SJCRH30 (cell line): ENCODE data around the gene FIGLA. TPM values are rescaled to one million over a fixed set of nuclear protein-coding genes. Genes with fewer than 3 reads are reported as not detected.

ENCODE experiments used
- DNase-seq, 2 experiments: peaks; one replicate each; pipeline ENCODE4 v3.0.0-alpha.2; 2015 to 2020
- H3K27ac ChIP-seq: fragments of 250-450 bp; sonication (Bioruptor Pico); 2 replicates; pipeline ENCODE4 v1.5.1; 2020; ENCODE audit warnings: mild to moderate bottlenecking, moderate library complexity
- H3K27me3 ChIP-seq: fragments of 250-450 bp; sonication (Bioruptor Pico); 2 replicates; pipeline ENCODE4 v1.5.1; 2020; ENCODE audit warnings: mild to moderate bottlenecking, moderate library complexity
- H3K36me3 ChIP-seq: fragments of 250-450 bp; sonication (Bioruptor Pico); 2 replicates; pipeline ENCODE4 v1.5.1; 2020; ENCODE audit warnings: mild to moderate bottlenecking, moderate library complexity
- H3K4me1 ChIP-seq: fragments of 250-450 bp; sonication (Bioruptor Pico); 2 replicates; pipeline ENCODE4 v1.5.1; 2020; ENCODE audit warnings: mild to moderate bottlenecking, moderate library complexity
- H3K4me3 ChIP-seq: fragments of 250-450 bp; sonication (Bioruptor Pico); 2 replicates; pipeline ENCODE4 v1.5.1; 2020; ENCODE audit warnings: mild to moderate bottlenecking, moderate library complexity
- H3K9me3 ChIP-seq: fragments of 250-450 bp; sonication (Bioruptor Pico); replicated peaks from 2 replicates; pipeline ENCODE4 v1.5.1; 2020; ENCODE audit warnings: mild to moderate bottlenecking, moderate library complexity
- total RNA-seq: library from RNA; depleted of rRNA; stranded (reverse); fragments of >200 nt; shearing (Covaris generic); gene quantifications from 2 replicates; pipeline ENCODE4 v1.2.3, GENCODE V29; 2014

Gene FIGLA
- total RNA-seq, 1 experiment from 2014 or later, result not detected

DNA sequence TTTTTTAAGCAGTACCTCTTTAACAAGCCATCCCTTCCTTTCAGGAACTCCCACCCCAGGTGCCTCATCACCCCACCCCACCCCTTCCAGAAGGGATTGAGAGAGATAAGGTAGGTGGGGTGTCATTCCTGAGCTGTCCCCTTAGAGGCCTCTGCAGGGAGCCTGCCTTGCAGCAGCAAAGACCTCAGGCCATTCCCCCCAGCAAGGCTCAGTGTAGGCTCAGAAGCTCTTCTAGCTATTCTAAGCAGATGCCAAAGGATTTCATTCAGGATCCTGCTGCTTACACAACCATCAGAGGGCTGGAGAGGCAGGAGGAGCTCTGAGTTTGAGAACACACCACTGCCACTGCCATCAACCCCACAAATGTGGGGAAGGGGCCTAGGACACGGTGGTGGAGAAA lies 5.8 kb upstream of the FIGLA start:
- Histone ChIP-seq H3K9me3 (0 out of 2 replicates have a peak, but pooled peaks cover 10% of the 10 kb centered on the region), H3K27ac (no peak overlapping the region), H3K4me3 (no peak overlapping the region), H3K36me3 (no peaks in the 10 kb centered on the region), H3K4me1 (no peaks in the 10 kb centered on the region), H3K27me3 (no peaks in the 10 kb centered on the region; the same call in 1 of the 2 replicates)
- no peak for DNase-seq

GRCh38 chr2:70795164-70795995 lies 4.9 kb upstream of the FIGLA start:
- H3K27ac ChIP-seq, result no peak overlapping the region
- 0 out of 2 replicates have a peak, but pooled peaks cover 10% of the 10 kb centered on the region for H3K9me3 ChIP-seq
- no peaks in the 10 kb centered on the region for H3K36me3 ChIP-seq
- H3K4me1 ChIP-seq, result no peaks in the 10 kb centered on the region
- no peaks in the 10 kb centered on the region; the same call in 1 of the 2 replicates for H3K27me3 ChIP-seq
- DNase-seq, result no peak
- H3K4me3 ChIP-seq, result no peak overlapping the region

DNA sequence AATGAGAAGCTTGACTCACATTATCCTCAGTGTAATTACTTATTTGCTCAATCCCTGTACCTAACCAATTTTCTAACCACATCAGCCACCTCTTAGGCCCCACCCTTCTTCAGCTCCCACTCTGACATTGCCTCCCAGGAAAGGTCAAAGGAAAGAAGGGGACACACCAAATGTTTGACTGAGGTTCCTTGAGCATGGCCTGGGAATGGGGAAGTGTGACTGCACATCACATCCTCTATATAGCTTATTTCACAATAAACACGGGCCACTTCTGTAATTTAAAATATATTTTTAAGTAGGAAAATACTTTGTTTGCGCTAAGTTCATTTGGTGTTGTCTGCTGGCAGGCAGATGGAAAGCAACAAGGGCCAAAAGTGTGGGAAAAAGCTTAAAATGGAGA lies 3.0 kb upstream of the FIGLA start:
- Histone ChIP-seq H3K4me3 (no peak overlapping the region), H3K9me3 (no peaks in the 10 kb centered on the region), H3K27ac (no peak overlapping the region), H3K4me1 (no peaks in the 10 kb centered on the region), H3K27me3 (no peaks in the 10 kb centered on the region; the same call in none of the 2 replicates), H3K36me3 (no peaks in the 10 kb centered on the region)
- DNase-seq, result no peak

DNA sequence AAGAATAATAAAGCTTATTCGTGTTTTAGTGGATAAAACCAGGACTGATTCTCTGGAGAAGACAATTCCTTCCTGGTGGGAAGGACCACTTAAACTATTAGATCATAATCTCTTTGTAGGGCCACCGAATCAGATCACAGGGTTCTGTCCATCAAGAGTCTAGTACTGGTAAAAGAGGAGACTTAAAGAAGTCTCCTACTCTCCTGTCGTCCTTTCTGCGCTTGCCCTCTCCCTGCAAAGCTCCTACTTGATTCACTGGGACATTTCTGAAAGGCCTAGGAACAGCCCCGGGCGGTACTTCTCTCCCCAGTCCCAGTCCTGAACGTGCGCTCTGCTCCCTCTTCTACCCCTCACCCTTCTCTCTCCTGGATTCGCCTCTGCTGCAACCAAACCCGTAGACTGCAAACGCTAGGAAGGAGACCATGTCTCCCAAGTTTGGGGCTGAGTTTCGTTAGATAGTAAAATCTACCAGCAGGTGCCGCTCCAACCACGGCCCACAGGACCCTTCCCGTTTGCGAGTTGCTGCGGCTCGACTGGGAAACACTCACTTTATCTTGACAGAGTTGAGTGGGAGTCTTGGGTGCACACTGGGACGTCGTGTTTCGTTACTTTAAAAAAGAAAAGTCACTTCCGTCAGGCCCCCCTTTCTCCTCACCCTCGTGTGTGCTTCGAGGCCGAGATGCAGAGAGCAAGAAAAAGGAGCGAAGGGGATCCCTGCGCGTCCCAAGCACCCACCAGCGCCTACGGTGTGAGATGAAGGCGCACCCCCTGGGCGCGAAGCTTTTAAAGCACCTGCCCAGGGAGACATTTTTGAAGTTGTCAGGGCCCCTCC lies 923 bp downstream of the FIGLA start:
- H3K9me3 ChIP-seq, result no peaks in the 10 kb centered on the region
- peaks cover 5% of the 10 kb centered on the region for H3K4me1 ChIP-seq
- no peaks in the 10 kb centered on the region for H3K36me3 ChIP-seq
- peak; percentile 37 to 53 for DNase-seq
- H3K27me3 ChIP-seq, result no peaks in the 10 kb centered on the region; the same call in none of the 2 replicates
- H3K4me3 ChIP-seq, result no peak overlapping the region
- no peak overlapping the region for H3K27ac ChIP-seq

DNA sequence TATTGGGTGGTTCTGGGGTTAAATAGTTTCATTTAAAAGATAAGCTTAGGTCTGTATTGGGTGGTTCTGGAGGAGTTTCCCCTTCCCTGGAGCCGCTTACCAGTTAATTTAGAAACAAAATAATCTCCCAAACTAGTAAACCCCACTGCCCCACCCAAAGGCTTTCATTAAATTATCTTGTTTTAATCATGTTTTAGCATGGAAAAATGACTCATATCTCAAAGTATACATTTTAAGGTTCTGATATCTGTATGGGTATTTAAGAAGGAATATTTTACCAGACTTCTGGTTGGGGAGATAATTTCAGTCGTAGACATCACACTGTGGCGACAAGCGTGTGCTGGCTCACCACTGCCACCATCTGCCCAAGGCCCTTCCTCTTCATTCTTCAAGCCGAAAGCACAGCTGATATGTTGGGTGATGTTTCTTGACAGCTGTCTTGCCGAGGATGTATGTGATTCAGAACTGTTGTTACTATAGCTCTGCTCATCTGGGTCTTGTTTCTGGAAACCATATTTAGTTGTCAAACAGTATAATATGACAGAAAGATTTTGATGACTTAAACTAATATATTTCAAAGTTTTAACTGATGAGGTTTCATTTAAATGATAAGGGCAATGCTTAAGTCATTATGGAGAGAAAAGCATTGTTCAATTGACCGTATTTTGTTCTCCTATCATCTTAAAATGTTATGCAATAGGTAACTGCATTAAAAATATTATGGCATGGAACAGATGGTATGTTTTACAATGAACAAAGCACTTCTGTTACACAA lies 5.1 kb downstream of the FIGLA start:
- Histone ChIP-seq H3K27ac (no peak overlapping the region), H3K27me3 (no peaks in the 10 kb centered on the region; the same call in 1 of the 2 replicates), H3K4me3 (no peak overlapping the region), H3K9me3 (no peaks in the 10 kb centered on the region), H3K36me3 (no peaks in the 10 kb centered on the region), H3K4me1 (peaks cover 9% of the 10 kb centered on the region)
- DNase-seq, result peak; percentile 77 to 89

DNA sequence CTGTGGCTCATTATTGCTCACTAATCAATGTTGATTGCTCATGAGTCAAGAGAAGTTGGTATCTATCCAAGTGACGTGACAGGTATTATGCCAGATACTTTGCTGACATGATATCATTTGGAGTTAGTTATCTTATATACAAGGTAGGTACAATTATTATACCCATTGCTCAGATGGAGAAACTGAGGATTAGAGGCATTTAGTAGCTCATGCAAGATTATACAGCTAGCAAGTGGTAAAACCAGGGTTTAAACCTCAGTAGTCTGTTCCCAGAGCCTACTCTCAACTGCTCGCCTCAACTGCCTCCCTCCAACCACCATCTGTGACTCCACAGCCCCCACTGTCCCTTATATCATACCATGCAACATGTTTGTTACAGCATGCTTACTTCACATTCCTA lies 6.1 kb downstream of the FIGLA start:
- no peak for DNase-seq
- no peak overlapping the region for H3K27ac ChIP-seq
- H3K4me3 ChIP-seq, result no peak overlapping the region
- peaks cover 9% of the 10 kb centered on the region for H3K4me1 ChIP-seq
- no peaks in the 10 kb centered on the region for H3K36me3 ChIP-seq
- H3K27me3 ChIP-seq, result no peaks in the 10 kb centered on the region; the same call in 1 of the 2 replicates
- no peaks in the 10 kb centered on the region for H3K9me3 ChIP-seq

- no peak for DNase-seq
- no peak overlapping the region for H3K4me3 ChIP-seq
- no peaks in the 10 kb centered on the region for H3K27me3 ChIP-seq
- no peak overlapping the region for H3K27ac ChIP-seq
- H3K9me3 ChIP-seq, result no peaks in the 10 kb centered on the region
- H3K4me1 ChIP-seq, result peaks cover 5% of the 10 kb centered on the region
- no peaks in the 10 kb centered on the region for H3K36me3 ChIP-seq
These were observed 10.4 kb downstream of the FIGLA start for GRCh38 chr2:70779911-70780545.

DNA sequence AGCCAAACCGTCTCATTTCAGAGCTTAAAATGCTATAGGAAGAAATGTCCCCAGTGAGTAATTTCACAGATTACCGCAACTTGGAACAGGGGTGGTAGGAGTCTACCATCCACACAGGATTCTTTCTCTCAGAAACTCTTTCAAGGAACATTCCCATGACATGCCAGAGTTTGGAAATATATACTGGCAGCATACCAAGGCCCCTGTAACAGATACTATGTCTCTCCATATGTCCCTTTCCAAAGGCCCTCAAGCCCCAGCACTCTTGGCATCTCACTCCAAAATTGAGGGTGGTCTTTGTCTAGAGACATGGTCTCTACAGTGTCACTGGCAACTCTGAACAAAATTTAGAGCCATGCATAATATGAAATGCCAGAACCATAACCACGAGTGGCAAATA lies 11.0 kb downstream of the FIGLA start:
- H3K9me3 ChIP-seq, result no peaks in the 10 kb centered on the region
- H3K27me3 ChIP-seq, result no peaks in the 10 kb centered on the region
- H3K36me3 ChIP-seq, result no peaks in the 10 kb centered on the region
- H3K4me3 ChIP-seq, result no peak overlapping the region
- H3K27ac ChIP-seq, result no peak overlapping the region
- H3K4me1 ChIP-seq, result peaks cover 4% of the 10 kb centered on the region
- no peak for DNase-seq

- Histone ChIP-seq H3K4me3 (no peak overlapping the region), H3K27me3 (no peaks in the 10 kb centered on the region), H3K4me1 (peaks cover 2% of the 10 kb centered on the region; the same call in 1 of the 2 replicates), H3K27ac (no peak overlapping the region), H3K9me3 (no peaks in the 10 kb centered on the region), H3K36me3 (no peaks in the 10 kb centered on the region)
- DNase-seq, result no peak
These were observed 11.8 kb downstream of the FIGLA start for GRCh38 chr2:70778676-70779075.

GRCh38 chr2:70777450-70777849 lies 13.0 kb downstream of the FIGLA start:
- H3K4me1 ChIP-seq, result peaks cover 2% of the 10 kb centered on the region; the same call in 1 of the 2 replicates
- H3K9me3 ChIP-seq, result no peaks in the 10 kb centered on the region
- H3K36me3 ChIP-seq, result no peaks in the 10 kb centered on the region
- no peak overlapping the region for H3K27ac ChIP-seq
- H3K27me3 ChIP-seq, result 0 out of 2 replicates have a peak, but pooled peaks cover 3% of the 10 kb centered on the region
- no peak for DNase-seq
- no peak overlapping the region for H3K4me3 ChIP-seq

- Histone ChIP-seq H3K36me3 (no peaks in the 10 kb centered on the region), H3K4me1 (no peaks in the 10 kb centered on the region), H3K27me3 (peaks cover 8% of the 10 kb centered on the region), H3K27ac (no peak overlapping the region), H3K4me3 (no peak overlapping the region), H3K9me3 (no peaks in the 10 kb centered on the region)
- no peak for DNase-seq
These were observed 14.2 kb downstream of the FIGLA start for GRCh38 chr2:70776266-70776665.

DNA sequence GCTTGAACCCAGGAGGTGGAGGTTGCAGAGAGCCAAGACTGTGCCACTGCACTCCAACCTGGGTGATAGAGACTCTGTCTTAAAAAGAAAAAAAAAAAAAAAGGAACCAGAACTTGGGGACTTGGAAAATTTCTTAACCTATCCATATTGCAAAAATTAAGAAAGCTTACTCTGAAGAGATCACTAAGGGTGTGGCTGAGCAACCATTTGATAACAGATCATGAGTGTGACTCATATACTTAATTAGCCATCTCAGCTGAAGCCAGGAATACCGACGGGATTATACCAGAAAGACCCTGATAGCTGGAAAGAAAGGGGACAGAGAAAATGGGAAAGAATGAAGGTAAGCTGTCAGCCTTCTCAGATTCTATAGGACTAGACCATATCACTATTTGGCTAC lies 15.3 kb downstream of the FIGLA start:
- Histone ChIP-seq H3K27ac (no peak overlapping the region), H3K4me1 (no peaks in the 10 kb centered on the region), H3K9me3 (no peaks in the 10 kb centered on the region), H3K4me3 (no peak overlapping the region), H3K27me3 (peaks cover 14% of the 10 kb centered on the region), H3K36me3 (no peaks in the 10 kb centered on the region)
- DNase-seq, result no peak

- H3K36me3 ChIP-seq, result no peaks in the 10 kb centered on the region; the same call in 1 of the 2 replicates
- peaks cover 20% of the 10 kb centered on the region for H3K27me3 ChIP-seq
- H3K4me3 ChIP-seq, result no peak overlapping the region
- H3K27ac ChIP-seq, result no peak overlapping the region
- no peak for DNase-seq
- no peaks in the 10 kb centered on the region for H3K9me3 ChIP-seq
- H3K4me1 ChIP-seq, result no peaks in the 10 kb centered on the region
These were observed 17.8 kb downstream of the FIGLA start for GRCh38 chr2:70772486-70773155.

DNA sequence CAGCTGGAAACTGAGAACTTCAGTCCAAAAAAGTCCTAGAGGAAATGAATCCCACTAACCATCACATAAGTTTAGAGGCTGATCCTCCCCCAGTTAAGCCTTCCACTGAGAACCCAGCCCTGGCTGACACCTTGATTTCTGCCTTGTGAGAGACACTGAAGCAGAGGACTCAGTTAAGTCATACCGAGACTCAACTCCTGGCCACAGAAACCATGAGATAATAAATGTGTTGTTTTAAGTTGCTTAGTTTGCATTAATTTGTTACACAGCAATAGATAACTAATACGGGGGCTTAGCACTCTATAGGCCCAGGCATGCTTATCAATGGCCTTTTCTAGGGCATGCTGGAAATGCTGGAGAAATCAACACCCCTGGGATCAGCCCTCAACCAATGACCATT lies 19.0 kb downstream of the FIGLA start:
- no peak for DNase-seq
- H3K9me3 ChIP-seq, result no peaks in the 10 kb centered on the region
- no peaks in the 10 kb centered on the region; the same call in 1 of the 2 replicates for H3K36me3 ChIP-seq
- H3K4me3 ChIP-seq, result no peak overlapping the region
- peaks cover 28% of the 10 kb centered on the region for H3K27me3 ChIP-seq
- no peak overlapping the region for H3K27ac ChIP-seq
- no peaks in the 10 kb centered on the region for H3K4me1 ChIP-seq
